Pancreas (tissue), 10 donors: ENCODE measurements around the gene LIX1. TPM values are rescaled to one million over a fixed set of nuclear protein-coding genes. Genes with fewer than 3 reads are reported as not detected.
A peak's percentile ranks its signal among the peaks of the same experiment; 100 is the strongest.
"Not testable (repeated sequence)": the region's sequence is repeated elsewhere in the genome, so short reads cannot be mapped to it uniquely, and the experiment has no call there.

Experiments used
- ATAC-seq, 4 donors: fragments of 200-7000 bp; cut with Tn5 transposase; one replicate each; pipeline versions ENCODE4 v1.8.0 to v1.9.1; 2020; ENCODE audit warnings: mild to moderate bottlenecking in 4 of 4, moderate library complexity in 4 of 4
- DNase-seq, 6 donors: peaks; one replicate each; pipeline ENCODE4 v3.0.0-alpha.2; 2020
- FAIRE-seq: peaks from 2 replicates; lab custom pipeline; 2012; peaks lifted over from hg19 to GRCh38; lab: Jason Lieb, UNC
- H3K27ac ChIP-seq, 4 donors: fragments of 200-600 bp; sonication (generic); 1 replicate in 3 of 4; 2 replicates in 1 of 4; pipeline versions ENCODE4 v1.5.0 to v1.8.0; 2020
- H3K27me3 ChIP-seq, 4 donors: fragments of 200-600 bp; one replicate each; pipeline ENCODE4 v1.8.0; 2021
- H3K36me3 ChIP-seq, 3 donors: fragments of 200-600 bp; sonication (generic) in 1 of 3; one replicate each; pipeline versions ENCODE4 v1.5.0 to v1.8.0; 2020 to 2021
- H3K4me1 ChIP-seq, 3 donors: fragments of 200-600 bp; one replicate each; pipeline ENCODE4 v1.8.0; 2021
- H3K4me3 ChIP-seq, 4 donors: fragments of 200-600 bp; sonication (generic) in 2 of 4; one replicate each; pipeline versions ENCODE4 v1.5.0 to v1.8.0; 2020 to 2021
- H3K9me3 ChIP-seq, 4 donors: fragments of 200-600 bp; one replicate each; pipeline ENCODE4 v1.8.0; 2021
- WGBS, 2 donors: extraction: QIAGEN DNeasy Blood & Tissue Kit; methylation state at CpG; one replicate each; pipeline ENCODE4 v1.1.7; 2013; 5-methylcytosine and 5-hydroxymethylcytosine counted together
- intact Hi-C, 3 donors: fragments of 100-400 bp; cut with DNase I; formaldehyde crosslinking; loops; one replicate each; pipeline versions ENCODE4 v1.11.1 to v1.14.2; 2022
- polyA plus RNA-seq, 2 donors: library from polyadenylated mRNA; stranded (reverse); fragments of 200-250 nt; gene quantifications; one replicate each; pipeline ENCODE4 v1.2.3, GENCODE V29; 2013
- total RNA-seq, 6 donors: library from RNA; stranded (reverse); fragmentation: NEBNext Ultra II Directional in 4 of 6; extraction: Animal tissue kit (Norgen Biotek cat#: 25700) in 4 of 6; gene quantifications; one replicate each; pipeline versions ENCODE4 v1.2.1 to v1.2.4, GENCODE V29; 2021 to 2023
- TF ChIP-seq, protein P1 (sequence below), 4 donors: fragments of 200-600 bp; sonication (generic) in 3 of 4; IDR thresholded peaks; one replicate each; pipeline versions ENCODE4 v1.5.0 to v1.8.0; 2021; ENCODE audit warnings: antibody characterized with exemption in 4 of 4
- donor health status: healthy with polysubstance abuse.
- donor health status: DM: no; HTN: no; CAD: no; lungs with moderate emphysema.
- donor health status: DM: no; HTN: no; CAD: no.
- donor health status: control.
- donor health status: control.
- donor health status: Bipolar disorder and iron deficiency.
- donor health status: DM: yes; HTN: yes; CAD: no.
- donor health status: DM: no; HTN: no; CAD: no.
- donor health status: DM: no; HTN: no; CAD: no.
- donor health status: DM: yes; HTN: yes; CAD: no.

The LIX1 gene
- total and polyA plus RNA-seq, 8 donors: 0.08 to 0.12 TPM; not detected in 6

DNA sequence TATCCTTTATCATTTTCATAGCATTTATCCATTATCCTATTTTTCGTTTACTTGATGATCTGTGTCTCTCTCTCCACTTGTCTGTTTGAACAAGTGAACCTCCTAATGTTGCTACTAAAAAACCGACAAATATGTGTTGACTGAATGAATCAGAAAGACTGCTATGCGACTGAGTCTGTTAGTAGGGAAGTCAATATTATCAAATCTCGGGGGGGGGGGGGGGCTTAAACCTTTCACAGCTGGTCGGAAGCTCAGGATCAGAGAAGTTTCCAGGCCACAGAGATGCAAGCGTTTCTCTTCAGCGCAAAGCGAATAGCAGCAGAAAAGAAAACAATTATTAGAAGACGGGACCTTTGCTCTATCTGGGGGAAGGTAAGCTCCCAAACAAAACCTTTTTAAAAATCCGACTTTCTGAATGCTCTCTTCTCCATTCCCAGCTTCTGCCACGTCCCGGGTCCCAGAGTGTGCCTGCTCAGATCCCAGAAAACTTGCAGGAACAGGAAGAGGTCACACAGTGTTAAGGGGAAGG is 40.2 kb upstream of the LIX1 start:
- H3K4me1 ChIP-seq: peaks cover 0 to 29% (median 5%) of the 10 kb centered on the region in 3 donors
- WGBS, 2 donors: 0 to 1% methylated on average over 12 of the region's 12 CpGs
- DNase-seq (no peak), ATAC-seq (peak in 3 of 4 donors; percentile 9 to 26 (median 11)), FAIRE-seq (no peak)
- peak overlapping the region; percentile 84 to 93 (median 90) for H3K27ac ChIP-seq
- no peaks in the 10 kb centered on the region for H3K9me3 ChIP-seq
- intact Hi-C loops: no loop called here
- H3K36me3 ChIP-seq: peaks cover 0 to 4% (median 3%) of the 10 kb centered on the region in 3 donors
- TF ChIP-seq, protein P1, sequence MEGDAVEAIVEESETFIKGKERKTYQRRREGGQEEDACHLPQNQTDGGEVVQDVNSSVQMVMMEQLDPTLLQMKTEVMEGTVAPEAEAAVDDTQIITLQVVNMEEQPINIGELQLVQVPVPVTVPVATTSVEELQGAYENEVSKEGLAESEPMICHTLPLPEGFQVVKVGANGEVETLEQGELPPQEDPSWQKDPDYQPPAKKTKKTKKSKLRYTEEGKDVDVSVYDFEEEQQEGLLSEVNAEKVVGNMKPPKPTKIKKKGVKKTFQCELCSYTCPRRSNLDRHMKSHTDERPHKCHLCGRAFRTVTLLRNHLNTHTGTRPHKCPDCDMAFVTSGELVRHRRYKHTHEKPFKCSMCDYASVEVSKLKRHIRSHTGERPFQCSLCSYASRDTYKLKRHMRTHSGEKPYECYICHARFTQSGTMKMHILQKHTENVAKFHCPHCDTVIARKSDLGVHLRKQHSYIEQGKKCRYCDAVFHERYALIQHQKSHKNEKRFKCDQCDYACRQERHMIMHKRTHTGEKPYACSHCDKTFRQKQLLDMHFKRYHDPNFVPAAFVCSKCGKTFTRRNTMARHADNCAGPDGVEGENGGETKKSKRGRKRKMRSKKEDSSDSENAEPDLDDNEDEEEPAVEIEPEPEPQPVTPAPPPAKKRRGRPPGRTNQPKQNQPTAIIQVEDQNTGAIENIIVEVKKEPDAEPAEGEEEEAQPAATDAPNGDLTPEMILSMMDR (IDR thresholded peaks at IDR 0.05): no peak
- H3K27me3 ChIP-seq: no peaks in the 10 kb centered on the region
- H3K4me3 ChIP-seq: peak overlapping the region; percentile 55 to 71 (median 60)

DNA sequence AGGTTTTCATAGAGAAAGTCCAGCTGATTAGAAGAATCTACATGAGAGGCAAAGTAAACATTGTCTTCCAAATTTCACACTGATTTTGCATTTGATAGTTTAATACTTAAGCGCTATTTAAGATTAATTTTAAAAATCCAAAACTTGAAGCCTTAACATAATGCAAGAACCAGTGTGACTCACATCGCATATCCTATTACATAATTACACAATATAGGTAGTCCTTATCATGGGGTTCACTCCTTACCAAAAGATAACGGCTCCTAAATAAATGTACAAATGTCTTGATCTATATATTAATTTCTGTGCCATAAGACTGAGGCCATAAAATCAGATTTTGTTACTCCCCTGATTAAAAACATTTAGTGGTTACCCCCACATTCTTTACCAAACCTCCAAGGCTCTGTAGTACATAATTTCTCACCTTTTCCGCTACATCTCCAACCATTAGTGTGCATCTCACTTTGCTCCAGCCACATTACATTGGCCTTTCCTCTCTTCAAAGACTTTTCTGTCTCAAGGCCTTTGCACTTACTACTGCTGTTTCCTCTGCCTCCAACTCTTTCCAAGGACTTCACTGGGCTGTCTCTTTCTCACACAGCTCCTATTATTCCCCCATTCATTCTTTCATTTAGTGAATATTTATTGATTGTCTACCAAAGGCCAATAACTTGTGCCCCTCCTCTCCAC is 39.6 kb upstream of the LIX1 start:
- Histone ChIP-seq H3K4me3 (peak overlapping the region; percentile 55 to 71 (median 60)), H3K27ac (peak overlapping the region in 1 of 4 donors; percentile 91)

DNA sequence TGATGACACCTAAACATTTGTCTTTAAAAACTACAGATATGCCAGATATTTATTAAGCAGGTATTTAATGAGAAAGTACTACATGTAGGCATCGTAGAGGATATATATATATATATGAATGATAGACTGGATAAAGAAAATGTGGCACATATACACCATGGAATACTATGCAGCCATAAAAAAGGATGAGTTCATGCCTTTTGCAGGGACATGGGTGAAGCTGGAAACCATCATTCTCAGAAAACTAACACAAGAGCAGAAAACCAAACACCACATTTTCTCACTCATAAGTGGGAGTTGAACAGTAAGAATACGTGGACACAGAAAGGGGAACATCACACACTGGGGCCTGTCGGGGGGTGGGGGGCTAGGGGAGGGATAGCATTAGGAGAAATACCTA is 37.0 kb upstream of the LIX1 start:
- ATAC-seq, FAIRE-seq, DNase-seq, intact Hi-C loops, H3K27me3 ChIP-seq, H3K4me3 ChIP-seq, H3K27ac ChIP-seq, H3K9me3 ChIP-seq: not testable (repeated sequence)
- H3K4me1 ChIP-seq: peaks cover 0 to 27% (median 5%) of the 10 kb centered on the region in 3 donors
- peaks cover 0 to 29% (median 12%) of the 10 kb centered on the region in 3 donors for H3K36me3 ChIP-seq
- 67 to 76% methylated on average over 3 of the region's 3 CpGs for WGBS, 2 donors

More for the DNA sequence above, 39.6 kb upstream of the LIX1 start:
- Histone ChIP-seq H3K27me3 (no peaks in the 10 kb centered on the region), H3K9me3 (no peaks in the 10 kb centered on the region), H3K4me1 (peaks cover 0 to 29% (median 5%) of the 10 kb centered on the region in 3 donors), H3K36me3 (peaks cover 0 to 9% (median 9%) of the 10 kb centered on the region in 3 donors)
- ATAC-seq: no peak
- no peak for DNase-seq
- WGBS, 2 donors: 37 to 41% methylated on average over 4 of the region's 4 CpGs
- no peak for FAIRE-seq
- intact Hi-C loops: no loop called here
- TF ChIP-seq, protein P1 (IDR thresholded peaks at IDR 0.05): no peak

- no peaks in the 10 kb centered on the region for H3K27me3 ChIP-seq
- intact Hi-C loops: no loop called here
- no peak overlapping the region for H3K27ac ChIP-seq
- no peak overlapping the region for H3K4me3 ChIP-seq
- no peak for DNase-seq
- no peak for ATAC-seq
- no peaks in the 10 kb centered on the region for H3K4me1 ChIP-seq
- TF ChIP-seq, protein P1 (IDR thresholded peaks at IDR 0.05): no peak
- H3K9me3 ChIP-seq: no peaks in the 10 kb centered on the region
- no peak for FAIRE-seq
- H3K36me3 ChIP-seq: peaks cover 0 to 74% (median 15%) of the 10 kb centered on the region in 3 donors
Measured at GRCh38 chr5:97172227-97172626, 29.8 kb upstream of the LIX1 start.

- TF ChIP-seq, protein P1 (IDR thresholded peaks at IDR 0.05): no peak
- peaks cover 0 to 74% (median 10%) of the 10 kb centered on the region in 3 donors for H3K36me3 ChIP-seq
- no peak overlapping the region for H3K27ac ChIP-seq
- WGBS, 2 donors: 46 to 47% methylated on average over 3 of the region's 3 CpGs
- H3K9me3 ChIP-seq: no peaks in the 10 kb centered on the region
- FAIRE-seq (no peak), DNase-seq (no peak), ATAC-seq (no peak)
- intact Hi-C loops: no loop called here
- H3K4me3 ChIP-seq: no peak overlapping the region
- H3K27me3 ChIP-seq: no peaks in the 10 kb centered on the region
- H3K4me1 ChIP-seq: no peaks in the 10 kb centered on the region
Measured at GRCh38 chr5:97171703-97172102, 29.3 kb upstream of the LIX1 start.
